Lower leg skin (tissue), 4 donors: ENCODE results near the gene METTL4. TPM values are rescaled to one million over a fixed set of nuclear protein-coding genes. Genes with fewer than 3 reads are reported as not detected.

ENCODE experiments used
- DNase-seq, 2 donors: peaks; one replicate each; pipeline ENCODE4 v3.0.0-alpha.2; 2019; ENCODE audit warnings: low spot score in 2 of 2
- H3K4me3 ChIP-seq: fragments of 200-600 bp; sonication (generic); 2 replicates; pipeline ENCODE4 v1.5.1; 2017; ENCODE audit warnings: mild to moderate bottlenecking, low read depth; ENCODE audit not compliant: poor library complexity, severe bottlenecking
- CTCF ChIP-seq, 3 donors: fragments of 450-650 bp; IDR thresholded peaks; one replicate each; pipeline ENCODE4 v1.5.1; 2016; ENCODE audit warnings: antibody characterized with exemption in 3 of 3, mild to moderate bottlenecking in 3 of 3, moderate library complexity in 2 of 3
- POLR2A ChIP-seq, 2 donors: fragments of 450-650 bp; IDR thresholded peaks; one replicate each; pipeline ENCODE4 v1.6.1; 2016 to 2017; ENCODE audit warnings: antibody characterized with exemption in 2 of 2, mild to moderate bottlenecking in 1 of 2, moderate library complexity in 1 of 2
- WGBS, 2 donors: methylation state at CpG; one replicate each; pipeline ENCODE4 v1.1.5; 2018; 5-methylcytosine and 5-hydroxymethylcytosine counted together
- intact Hi-C: fragments of 100-400 bp; cut with DNase I; formaldehyde crosslinking; loops from one replicate; pipeline ENCODE4 v1.15.0; 2023; ENCODE audit warnings: low total_unique reads
- total RNA-seq, 4 donors: library from RNA; depleted of rRNA; stranded (reverse); fragments of >200 nt; gene quantifications; one replicate each; pipeline ENCODE4 v1.1.0, GENCODE V29; 2016

METTL4 gene
- total RNA-seq, 4 donors from 2014 or later: 2.1 to 6.0 (median 4.0) TPM

- intact Hi-C loops: no loop called here
- 67 to 82% methylated on average over 5 of the region's 5 CpGs for WGBS, 2 donors
- DNase-seq: no peak
- TF ChIP-seq POLR2A (IDR thresholded peaks at IDR 0.05) (no peak), CTCF (IDR thresholded peaks at IDR 0.05) (no peak)
- no peak overlapping the region for H3K4me3 ChIP-seq
These were observed 17.5 kb upstream of the METTL4 start for GRCh38 chr18:2588666-2589344.

GRCh38 chr18:2587788-2588187, 16.5 kb upstream of the METTL4 start:
- 82 to 90% methylated on average over 3 of the region's 3 CpGs for WGBS, 2 donors
- intact Hi-C loops: no loop called here
- H3K4me3 ChIP-seq: no peak overlapping the region
- DNase-seq: no peak
- TF ChIP-seq POLR2A (IDR thresholded peaks at IDR 0.05) (no peak), CTCF (IDR thresholded peaks at IDR 0.05) (no peak)

GRCh38 chr18:2573408-2573807, 2.1 kb upstream of the METTL4 start:
- TF ChIP-seq CTCF (IDR thresholded peaks at IDR 0.05) (no peak), POLR2A (IDR thresholded peaks at IDR 0.05) (no peak)
- 51 to 57% methylated on average over 2 of the region's 2 CpGs for WGBS, 2 donors
- H3K4me3 ChIP-seq: no peak overlapping the region
- no peak for DNase-seq
- intact Hi-C loops: no loop called here

- WGBS, 2 donors: 33 to 44% methylated on average over 5 of the region's 5 CpGs
- TF ChIP-seq POLR2A (IDR thresholded peaks at IDR 0.05) (no peak), CTCF (IDR thresholded peaks at IDR 0.05) (no peak)
- intact Hi-C loops: no loop called here
- DNase-seq: no peak
- H3K4me3 ChIP-seq: no peak overlapping the region
These were observed 1.6 kb upstream of the METTL4 start for GRCh38 chr18:2572892-2573291.

GRCh38 chr18:2572171-2572569, 865 bp upstream of the METTL4 start:
- TF ChIP-seq CTCF (IDR thresholded peaks at IDR 0.05): no peak
- TF ChIP-seq POLR2A (IDR thresholded peaks at IDR 0.05): no peak
- 0 to 16% methylated on average over 1 of the region's 1 CpG for WGBS, 2 donors
- intact Hi-C loops: no loop called here
- no peak for DNase-seq
- no peak overlapping the region for H3K4me3 ChIP-seq

GRCh38 chr18:2570772-2571199, 519 bp downstream of the METTL4 start:
- WGBS, 2 donors: 0 to 1% methylated on average over 16 of the region's 16 CpGs

More at GRCh38 chr18:2570772-2571199, 519 bp downstream of the METTL4 start:
- peak; percentile 42 to 93 for DNase-seq
- H3K4me3 ChIP-seq: peak overlapping the region; percentile 68
- TF ChIP-seq CTCF (IDR thresholded peaks at IDR 0.05) (no peak), POLR2A (IDR thresholded peaks at IDR 0.05) (no peak)
- intact Hi-C loops: no loop called here
